ENCODE data around the gene GLYATL2. TPM values are rescaled to one million over a fixed set of nuclear protein-coding genes. Genes with fewer than 3 reads are reported as not detected.

Gene GLYATL2
- total and polyA plus RNA-seq, 2 of the 13 experiments (the other 11 are each of a cell fraction or from before 2014, with no cell fraction given): not detected

DNA sequence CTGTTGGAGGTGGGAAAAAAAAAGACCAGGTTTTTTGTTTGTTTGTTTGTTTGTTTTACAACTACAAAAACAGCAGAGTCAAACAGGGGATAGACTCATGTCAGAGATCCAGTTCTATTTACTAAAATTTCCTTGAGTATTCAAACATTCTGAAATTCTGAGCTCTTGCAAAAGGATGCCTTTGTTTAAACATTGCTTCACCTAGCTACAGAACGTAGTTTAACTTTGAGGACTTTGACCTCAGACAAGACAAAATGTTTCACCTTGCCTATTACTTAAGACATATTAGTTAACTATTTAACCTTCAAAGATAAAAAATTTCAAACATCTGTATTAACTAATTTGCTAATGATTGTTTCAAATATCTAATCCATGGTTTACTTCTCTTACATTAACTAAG is 36.1 kb upstream of the GLYATL2 start (continued):
- TF ChIP-seq NFE2L1 (CRISPR knock-in tag; IDR thresholded peaks at IDR 0.05; ENCODE audit: borderline replicate concordance): no peak
- no peak for TF ChIP-seq JUND (CRISPR knock-in tag; IDR thresholded peaks at IDR 0.05)
- no peak for TF ChIP-seq ZNF17 (CRISPR knock-in tag; IDR thresholded peaks at IDR 0.05)
- TF ChIP-seq PHF21A (CRISPR knock-in tag; IDR thresholded peaks at IDR 0.05): no peak
- no peak for TF ChIP-seq ZNF253 (CRISPR knock-in tag; IDR thresholded peaks at IDR 0.05; ENCODE audit: borderline replicate concordance)
- TF ChIP-seq, protein P1, sequence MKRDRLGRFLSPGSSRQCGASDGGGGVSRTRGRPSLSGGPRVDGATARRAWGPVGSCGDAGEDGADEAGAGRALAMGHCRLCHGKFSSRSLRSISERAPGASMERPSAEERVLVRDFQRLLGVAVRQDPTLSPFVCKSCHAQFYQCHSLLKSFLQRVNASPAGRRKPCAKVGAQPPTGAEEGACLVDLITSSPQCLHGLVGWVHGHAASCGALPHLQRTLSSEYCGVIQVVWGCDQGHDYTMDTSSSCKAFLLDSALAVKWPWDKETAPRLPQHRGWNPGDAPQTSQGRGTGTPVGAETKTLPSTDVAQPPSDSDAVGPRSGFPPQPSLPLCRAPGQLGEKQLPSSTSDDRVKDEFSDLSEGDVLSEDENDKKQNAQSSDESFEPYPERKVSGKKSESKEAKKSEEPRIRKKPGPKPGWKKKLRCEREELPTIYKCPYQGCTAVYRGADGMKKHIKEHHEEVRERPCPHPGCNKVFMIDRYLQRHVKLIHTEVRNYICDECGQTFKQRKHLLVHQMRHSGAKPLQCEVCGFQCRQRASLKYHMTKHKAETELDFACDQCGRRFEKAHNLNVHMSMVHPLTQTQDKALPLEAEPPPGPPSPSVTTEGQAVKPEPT (CRISPR knock-in tag; IDR thresholded peaks at IDR 0.05; ENCODE audit: low read depth): no peak
- TF ChIP-seq MED8 (CRISPR knock-in tag; IDR thresholded peaks at IDR 0.05; ENCODE audit: insufficient replicate concordance): no peak
- TF ChIP-seq ZMAT3 (CRISPR knock-in tag; conservative IDR thresholded peaks at IDR 0.05): no peak
- TF ChIP-seq CEBPB (IDR thresholded peaks at IDR 0.05; ENCODE audit: borderline replicate concordance, low read depth, low read length): peak; percentile 95
- TF ChIP-seq, protein P2, sequence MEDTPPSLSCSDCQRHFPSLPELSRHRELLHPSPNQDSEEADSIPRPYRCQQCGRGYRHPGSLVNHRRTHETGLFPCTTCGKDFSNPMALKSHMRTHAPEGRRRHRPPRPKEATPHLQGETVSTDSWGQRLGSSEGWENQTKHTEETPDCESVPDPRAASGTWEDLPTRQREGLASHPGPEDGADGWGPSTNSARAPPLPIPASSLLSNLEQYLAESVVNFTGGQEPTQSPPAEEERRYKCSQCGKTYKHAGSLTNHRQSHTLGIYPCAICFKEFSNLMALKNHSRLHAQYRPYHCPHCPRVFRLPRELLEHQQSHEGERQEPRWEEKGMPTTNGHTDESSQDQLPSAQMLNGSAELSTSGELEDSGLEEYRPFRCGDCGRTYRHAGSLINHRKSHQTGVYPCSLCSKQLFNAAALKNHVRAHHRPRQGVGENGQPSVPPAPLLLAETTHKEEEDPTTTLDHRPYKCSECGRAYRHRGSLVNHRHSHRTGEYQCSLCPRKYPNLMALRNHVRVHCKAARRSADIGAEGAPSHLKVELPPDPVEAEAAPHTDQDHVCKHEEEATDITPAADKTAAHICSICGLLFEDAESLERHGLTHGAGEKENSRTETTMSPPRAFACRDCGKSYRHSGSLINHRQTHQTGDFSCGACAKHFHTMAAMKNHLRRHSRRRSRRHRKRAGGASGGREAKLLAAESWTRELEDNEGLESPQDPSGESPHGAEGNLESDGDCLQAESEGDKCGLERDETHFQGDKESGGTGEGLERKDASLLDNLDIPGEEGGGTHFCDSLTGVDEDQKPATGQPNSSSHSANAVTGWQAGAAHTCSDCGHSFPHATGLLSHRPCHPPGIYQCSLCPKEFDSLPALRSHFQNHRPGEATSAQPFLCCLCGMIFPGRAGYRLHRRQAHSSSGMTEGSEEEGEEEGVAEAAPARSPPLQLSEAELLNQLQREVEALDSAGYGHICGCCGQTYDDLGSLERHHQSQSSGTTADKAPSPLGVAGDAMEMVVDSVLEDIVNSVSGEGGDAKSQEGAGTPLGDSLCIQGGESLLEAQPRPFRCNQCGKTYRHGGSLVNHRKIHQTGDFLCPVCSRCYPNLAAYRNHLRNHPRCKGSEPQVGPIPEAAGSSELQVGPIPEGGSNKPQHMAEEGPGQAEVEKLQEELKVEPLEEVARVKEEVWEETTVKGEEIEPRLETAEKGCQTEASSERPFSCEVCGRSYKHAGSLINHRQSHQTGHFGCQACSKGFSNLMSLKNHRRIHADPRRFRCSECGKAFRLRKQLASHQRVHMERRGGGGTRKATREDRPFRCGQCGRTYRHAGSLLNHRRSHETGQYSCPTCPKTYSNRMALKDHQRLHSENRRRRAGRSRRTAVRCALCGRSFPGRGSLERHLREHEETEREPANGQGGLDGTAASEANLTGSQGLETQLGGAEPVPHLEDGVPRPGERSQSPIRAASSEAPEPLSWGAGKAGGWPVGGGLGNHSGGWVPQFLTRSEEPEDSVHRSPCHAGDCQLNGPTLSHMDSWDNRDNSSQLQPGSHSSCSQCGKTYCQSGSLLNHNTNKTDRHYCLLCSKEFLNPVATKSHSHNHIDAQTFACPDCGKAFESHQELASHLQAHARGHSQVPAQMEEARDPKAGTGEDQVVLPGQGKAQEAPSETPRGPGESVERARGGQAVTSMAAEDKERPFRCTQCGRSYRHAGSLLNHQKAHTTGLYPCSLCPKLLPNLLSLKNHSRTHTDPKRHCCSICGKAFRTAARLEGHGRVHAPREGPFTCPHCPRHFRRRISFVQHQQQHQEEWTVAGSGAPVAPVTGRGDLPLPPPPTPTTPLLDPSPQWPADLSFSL (CRISPR knock-in tag; IDR thresholded peaks at IDR 0.05): no peak
- TF ChIP-seq ZNF790 (CRISPR knock-in tag; IDR thresholded peaks at IDR 0.05; ENCODE audit: borderline replicate concordance): no peak
- no peak for TF ChIP-seq ZNF484 (CRISPR knock-in tag; IDR thresholded peaks at IDR 0.05; ENCODE audit: borderline replicate concordance, low read depth)
- TF ChIP-seq MIER3 (CRISPR knock-in tag; IDR thresholded peaks at IDR 0.05; ENCODE audit: borderline replicate concordance): no peak
